Endothelial cell of umbilical vein (primary cell): ENCODE measurements around the gene SMARCA2.

Experiments used
- EZH2 ChIP-seq: IDR thresholded peaks from 2 replicates; pipeline ENCODE4 v1.6.1; 2012; ENCODE audit warnings: borderline replicate concordance, low read depth, mild to moderate bottlenecking, moderate library complexity, low read length, inconsistent platforms; ENCODE audit not compliant: severe bottlenecking
- MYC ChIP-seq: IDR thresholded peaks from one replicate; pipeline ENCODE4 v1.6.1; 2011; ENCODE audit warnings: mild to moderate bottlenecking, low read depth, low read length
- POLR2A ChIP-seq: IDR thresholded peaks from 2 replicates; pipeline ENCODE4 v1.6.1; 2012; ENCODE audit warnings: low read depth, mild to moderate bottlenecking, control low read depth, low read length
- POLR2AphosphoS5 ChIP-seq: IDR thresholded peaks from 2 replicates; pipeline ENCODE4 v1.6.1; 2012; ENCODE audit warnings: low read depth, mild to moderate bottlenecking, control low read depth, low read length, moderate library complexity; ENCODE audit not compliant: insufficient read depth
- TF ChIP-seq, protein P1 (sequence below), 2 donors: IDR thresholded peaks; 1 replicate in 1 of 2; 2 replicates in 1 of 2; pipeline ENCODE4 v1.5.1; 2011; ENCODE audit warnings: low read length in 2 of 2, mild to moderate bottlenecking in 2 of 2, moderate library complexity in 2 of 2, control low read depth in 1 of 2, inconsistent platforms in 1 of 2, low read depth in 1 of 2; ENCODE audit not compliant: insufficient read depth in 1 of 2; ENCODE audit errors: extremely low read depth in 1 of 2
- TF ChIP-seq, protein P2 (sequence below): IDR thresholded peaks from 2 replicates; pipeline ENCODE4 v1.6.1; 2011; ENCODE audit not compliant: insufficient read depth, insufficient read length

DNA sequence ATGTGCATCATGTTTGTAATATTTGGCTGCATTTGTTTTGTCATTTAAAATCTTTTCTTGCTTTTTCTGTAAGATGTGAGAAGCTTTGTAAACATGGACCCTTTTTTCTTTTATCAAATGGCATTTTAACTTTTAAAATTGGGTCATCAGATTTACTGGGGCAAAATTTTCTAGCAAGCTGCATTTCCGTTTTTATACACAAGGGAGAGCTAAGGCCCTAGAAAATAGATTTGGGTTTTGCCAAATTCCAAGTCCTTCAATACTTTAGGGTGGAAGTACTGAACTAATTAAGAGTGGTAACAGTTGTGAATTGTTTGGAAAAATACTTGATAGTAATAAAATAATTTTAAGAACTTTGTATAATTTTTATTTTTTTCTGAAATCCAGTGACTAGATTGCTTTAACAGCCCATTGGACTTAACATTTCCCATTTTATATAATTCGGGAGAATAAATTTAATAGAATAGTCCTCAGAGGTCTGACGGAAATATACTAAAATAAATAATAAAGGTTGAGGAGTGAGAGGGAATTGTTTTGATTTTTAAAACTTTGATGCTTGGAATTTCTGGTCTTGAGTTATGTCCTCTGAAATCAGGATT lies 117.4 kb downstream of the SMARCA2 start:
- TF ChIP-seq, protein P1, sequence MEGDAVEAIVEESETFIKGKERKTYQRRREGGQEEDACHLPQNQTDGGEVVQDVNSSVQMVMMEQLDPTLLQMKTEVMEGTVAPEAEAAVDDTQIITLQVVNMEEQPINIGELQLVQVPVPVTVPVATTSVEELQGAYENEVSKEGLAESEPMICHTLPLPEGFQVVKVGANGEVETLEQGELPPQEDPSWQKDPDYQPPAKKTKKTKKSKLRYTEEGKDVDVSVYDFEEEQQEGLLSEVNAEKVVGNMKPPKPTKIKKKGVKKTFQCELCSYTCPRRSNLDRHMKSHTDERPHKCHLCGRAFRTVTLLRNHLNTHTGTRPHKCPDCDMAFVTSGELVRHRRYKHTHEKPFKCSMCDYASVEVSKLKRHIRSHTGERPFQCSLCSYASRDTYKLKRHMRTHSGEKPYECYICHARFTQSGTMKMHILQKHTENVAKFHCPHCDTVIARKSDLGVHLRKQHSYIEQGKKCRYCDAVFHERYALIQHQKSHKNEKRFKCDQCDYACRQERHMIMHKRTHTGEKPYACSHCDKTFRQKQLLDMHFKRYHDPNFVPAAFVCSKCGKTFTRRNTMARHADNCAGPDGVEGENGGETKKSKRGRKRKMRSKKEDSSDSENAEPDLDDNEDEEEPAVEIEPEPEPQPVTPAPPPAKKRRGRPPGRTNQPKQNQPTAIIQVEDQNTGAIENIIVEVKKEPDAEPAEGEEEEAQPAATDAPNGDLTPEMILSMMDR (IDR thresholded peaks at IDR 0.05; ENCODE audit: extremely low read depth in 1 of 2, insufficient read depth in 1 of 2, low read depth in 1 of 2, low read length in 2 of 2): peak; percentile 40 to 48
- TF ChIP-seq POLR2A: no peak
- TF ChIP-seq, protein P2, sequence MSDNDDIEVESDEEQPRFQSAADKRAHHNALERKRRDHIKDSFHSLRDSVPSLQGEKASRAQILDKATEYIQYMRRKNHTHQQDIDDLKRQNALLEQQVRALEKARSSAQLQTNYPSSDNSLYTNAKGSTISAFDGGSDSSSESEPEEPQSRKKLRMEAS: no peak
- TF ChIP-seq POLR2AphosphoS5: no peak
- no peak for TF ChIP-seq MYC
- no peak for TF ChIP-seq EZH2
